Measurements from ENCODE around the gene NELL1.
"Not testable (repeated sequence)": the region's sequence is repeated elsewhere in the genome, so short reads cannot be mapped to it uniquely, and the experiment has no call there.

NELL1 gene

DNA sequence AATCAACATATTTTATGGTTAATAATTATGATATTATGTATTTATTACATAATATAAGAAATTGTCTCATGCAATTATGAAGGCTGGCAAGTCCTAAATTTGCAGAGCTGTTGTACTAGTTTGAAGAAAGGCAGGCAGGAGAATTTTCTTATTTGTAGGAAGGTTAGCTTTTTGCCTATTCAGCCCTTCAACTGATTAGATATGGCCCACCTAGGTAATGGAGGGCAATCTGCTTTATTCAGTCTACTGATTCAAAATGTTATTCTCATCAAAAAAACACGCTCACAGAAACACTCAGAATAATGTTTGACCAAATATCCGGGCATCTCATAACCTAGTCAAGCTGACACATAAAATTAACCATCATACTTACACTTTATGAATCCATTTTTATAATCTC, 589.0 kb downstream of the NELL1 start:
- DNase-seq, result no peak

DNA sequence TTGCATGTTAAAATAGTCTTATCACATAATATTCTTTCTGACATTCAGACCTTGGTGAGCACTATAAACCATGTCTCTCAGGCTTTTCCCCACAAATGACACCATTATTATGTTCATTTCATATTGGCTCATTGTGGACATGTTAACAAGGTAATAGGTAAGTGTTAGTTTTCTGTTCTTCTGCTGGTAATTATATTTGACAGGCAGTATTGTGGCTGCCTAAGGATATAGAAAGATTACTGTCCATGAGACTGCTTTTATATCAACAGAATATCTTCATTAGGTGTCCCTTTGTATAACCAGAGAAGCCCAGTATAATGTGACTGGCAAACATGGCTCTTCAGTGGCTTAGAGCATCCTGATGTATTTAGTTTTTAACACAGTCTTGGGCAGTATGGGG, 590.7 kb downstream of the NELL1 start:
- DNase-seq, result no peak

DNA sequence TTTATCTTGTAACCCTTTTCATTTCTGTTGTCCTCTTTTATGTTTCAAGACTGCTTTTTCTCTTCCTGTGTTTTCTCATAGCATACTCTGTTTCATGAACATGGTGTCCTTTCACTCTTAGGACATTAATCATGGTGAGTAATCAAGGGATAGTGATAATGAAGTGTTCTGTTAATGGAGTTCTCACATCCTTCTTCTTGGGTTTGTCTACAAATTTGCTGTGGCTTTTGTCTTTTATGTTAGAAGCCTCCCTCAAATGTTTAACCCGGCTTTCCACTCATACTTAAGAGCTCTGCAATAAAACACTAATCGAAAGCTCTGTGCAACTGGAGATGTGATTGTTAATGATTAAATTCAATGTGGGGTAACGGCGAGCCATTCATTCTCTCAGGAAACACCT, 593.6 kb downstream of the NELL1 start:
- DNase-seq, result no peak

- no peak for DNase-seq
Observed at GRCh38 chr11:21264125-21264524, 594.7 kb downstream of the NELL1 start.

GRCh38 chr11:21268036-21268435, 598.6 kb downstream of the NELL1 start:
- DNase-seq, result no peak

DNA sequence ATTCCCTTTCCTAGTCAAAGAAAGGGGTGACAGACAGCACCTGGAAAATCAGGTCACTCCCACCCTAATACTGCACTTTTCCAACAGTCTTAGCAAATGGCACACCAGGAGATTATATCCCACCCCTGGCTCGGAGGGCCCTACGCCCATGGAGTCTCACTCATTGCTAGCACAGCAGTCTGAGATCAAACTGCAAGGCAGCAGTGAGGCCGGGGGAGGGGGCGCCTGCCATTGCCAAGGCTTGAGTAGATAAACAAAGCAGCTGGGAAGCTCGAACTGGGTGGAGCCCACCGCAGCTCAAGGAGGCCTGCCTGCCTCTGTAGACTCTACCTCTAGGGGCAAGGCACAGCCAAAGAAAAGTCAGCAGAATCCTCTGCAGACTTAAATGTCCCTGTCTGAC, 602.8 kb downstream of the NELL1 start:
- DNase-seq, result not testable (repeated sequence)

DNA sequence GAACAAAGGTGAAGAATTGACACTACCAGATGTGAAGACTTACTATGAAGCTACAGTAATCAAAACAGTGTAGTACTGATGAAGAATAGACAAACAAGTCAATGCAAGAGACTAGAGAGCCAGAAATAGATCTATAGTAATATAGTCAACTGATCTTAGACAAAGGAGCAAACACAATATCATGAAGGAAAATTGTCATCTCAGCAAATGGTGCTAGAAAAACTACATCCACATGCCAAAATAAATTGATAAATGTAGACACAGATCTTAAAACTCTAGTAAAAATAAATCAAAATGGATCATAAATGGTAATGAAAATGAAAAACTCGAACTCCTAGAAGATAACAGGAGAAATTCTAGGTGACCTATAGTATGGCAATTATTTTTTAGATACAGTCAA, 609.5 kb downstream of the NELL1 start:
- DNase-seq, result no peak

DNA sequence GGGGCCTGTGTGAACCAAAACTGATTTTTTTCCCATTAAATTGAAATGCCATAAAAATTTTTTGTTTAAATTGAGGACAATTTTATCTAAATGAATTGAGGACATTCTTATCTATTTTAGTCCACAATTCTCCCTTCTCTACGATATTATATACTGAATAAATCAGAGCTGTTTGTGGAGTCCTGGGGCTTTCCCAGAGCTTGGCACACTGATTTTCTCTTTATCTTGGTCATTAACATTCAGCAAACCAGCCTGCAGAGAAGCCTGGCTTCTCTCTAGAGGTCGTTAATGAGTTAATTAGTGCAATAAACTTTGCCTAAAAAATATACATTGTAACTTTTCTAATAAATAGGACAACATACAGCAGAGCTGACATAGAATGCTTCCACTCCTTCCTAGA, 615.7 kb downstream of the NELL1 start:
- DNase-seq, result no peak

DNA sequence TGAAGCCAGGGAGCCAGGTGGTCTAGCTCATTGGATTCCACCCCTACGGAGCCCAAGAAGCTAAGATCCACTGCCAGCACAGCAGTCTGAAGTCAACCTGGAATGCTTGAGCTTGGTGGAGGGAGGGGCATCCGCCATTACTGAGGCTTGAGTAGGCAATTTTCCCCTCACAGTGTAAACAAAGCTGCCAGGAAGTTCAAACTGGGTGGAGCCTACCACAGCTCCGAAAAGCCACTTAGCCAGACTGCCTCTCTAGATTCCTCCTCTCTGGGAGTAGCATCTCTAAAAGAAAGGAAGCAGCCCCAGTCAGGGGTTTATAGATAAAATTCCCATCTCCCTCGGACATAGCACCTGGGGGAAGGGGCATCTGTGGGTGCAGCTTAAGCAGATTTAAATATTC, 620.3 kb downstream of the NELL1 start:
- DNase-seq, result no peak

DNA sequence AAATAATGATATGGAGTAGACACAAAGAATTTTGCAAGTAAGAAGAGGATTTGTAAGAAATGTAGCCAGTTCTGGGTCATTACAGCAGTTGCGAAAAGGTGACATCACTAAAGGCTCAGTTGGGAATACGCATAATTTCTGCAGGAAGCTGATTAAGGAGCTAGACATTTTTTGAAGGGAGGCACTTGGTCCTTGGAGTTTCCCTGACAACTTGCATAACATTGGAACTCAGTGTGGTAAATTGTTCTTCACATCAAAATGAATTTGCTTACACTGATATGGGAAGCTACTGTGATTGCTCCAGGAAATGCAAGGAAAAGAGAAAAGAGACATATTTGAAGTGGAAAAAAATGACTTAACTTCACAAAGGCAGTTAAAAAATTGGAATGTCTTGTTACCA, 626.1 kb downstream of the NELL1 start:
- DNase-seq, result no peak

DNA sequence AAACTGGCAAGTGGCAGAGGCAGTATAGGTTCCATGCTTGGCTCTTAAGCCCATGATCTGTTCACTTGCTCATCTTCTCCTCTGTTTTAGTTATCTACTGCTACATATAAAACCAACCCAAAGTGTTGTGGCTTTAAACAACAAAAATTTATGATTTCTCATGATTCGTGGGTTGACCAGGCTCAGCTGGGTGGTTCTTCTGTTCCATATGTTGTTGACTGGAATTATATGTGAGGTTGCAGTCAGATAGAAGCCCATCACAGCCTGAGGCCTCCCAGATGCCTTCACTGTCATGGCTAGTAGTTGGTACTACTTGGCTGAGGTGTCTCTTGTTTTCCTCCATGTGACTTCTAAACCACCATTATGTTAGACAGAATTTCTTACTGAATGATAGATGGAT, 632.6 kb downstream of the NELL1 start:
- no peak for DNase-seq

DNA sequence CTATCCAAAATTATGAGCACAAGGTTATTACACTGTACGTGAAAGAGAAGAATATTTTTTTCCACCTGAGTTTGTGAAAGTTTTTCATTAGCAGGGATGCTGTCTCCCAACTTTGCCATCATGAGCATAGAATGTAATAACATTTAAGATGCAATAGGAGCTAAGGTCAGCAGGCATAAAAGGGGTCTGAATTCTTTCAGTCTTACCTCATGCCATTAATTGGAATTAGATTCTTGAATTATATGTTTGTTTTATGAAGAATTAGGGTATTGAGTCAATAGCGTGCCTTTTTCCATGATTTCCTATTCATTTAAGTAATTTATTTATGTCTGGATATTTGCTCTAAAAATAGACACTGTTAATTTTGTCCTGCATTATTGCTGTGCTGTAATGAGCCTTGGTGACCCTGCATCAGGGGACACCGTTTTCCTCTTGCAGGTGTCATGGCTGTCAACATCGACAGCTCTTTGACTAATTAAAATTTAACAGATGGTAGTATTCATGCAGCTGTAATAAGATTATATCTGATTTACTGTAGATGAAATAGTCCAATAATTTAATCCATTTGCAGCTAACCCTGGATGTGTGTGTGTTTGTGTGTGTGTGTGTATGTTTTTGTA, 637.5 kb downstream of the NELL1 start:
- DNase-seq, result no peak

GRCh38 chr11:21307874-21308273, 638.5 kb downstream of the NELL1 start:
- DNase-seq, result no peak

GRCh38 chr11:21316591-21316990, 647.2 kb downstream of the NELL1 start:
- DNase-seq, result no peak

DNA sequence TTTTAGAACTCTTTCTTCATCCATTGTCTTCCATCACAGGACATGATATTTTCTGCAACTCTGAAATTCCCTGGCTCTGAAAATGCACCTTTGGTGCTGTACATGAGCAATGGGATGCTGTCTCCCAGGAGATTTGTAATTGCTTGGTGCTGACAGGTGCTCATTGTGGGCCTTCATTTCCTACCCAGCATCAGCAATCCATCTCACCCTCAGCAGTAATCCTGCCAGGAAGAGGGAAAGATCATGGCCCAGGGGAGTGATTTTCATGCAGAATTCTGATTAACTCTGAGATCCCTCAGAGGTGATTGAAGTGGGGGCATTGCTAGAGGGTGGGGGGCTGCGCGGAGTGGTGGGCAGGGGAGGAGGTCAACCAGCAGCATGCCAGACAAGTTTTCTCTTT, 651.7 kb downstream of the NELL1 start:
- no peak for DNase-seq

- DNase-seq, result no peak
Observed at GRCh38 chr11:21321530-21321929, 652.1 kb downstream of the NELL1 start.

DNA sequence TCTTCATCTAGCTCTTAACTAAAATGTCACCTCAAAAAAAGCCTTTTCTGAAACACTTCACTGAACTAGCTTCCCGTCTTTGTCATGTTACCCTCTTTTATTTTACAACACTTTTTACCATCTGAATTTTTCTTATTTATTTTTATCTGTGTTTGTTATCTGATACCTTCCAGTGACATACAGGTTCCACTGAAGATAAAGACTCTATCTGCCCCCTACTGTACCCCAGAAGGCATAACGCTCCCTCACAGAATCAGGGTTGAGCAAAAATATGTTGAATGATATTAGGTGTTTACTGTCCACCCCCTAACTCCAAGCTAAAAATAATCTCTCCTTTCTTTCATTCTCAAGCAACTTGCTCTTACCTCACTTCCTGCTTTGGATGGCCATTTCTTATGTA, 654.2 kb downstream of the NELL1 start:
- no peak for DNase-seq

GRCh38 chr11:21343204-21343603, 673.8 kb downstream of the NELL1 start:
- no peak for DNase-seq

DNA sequence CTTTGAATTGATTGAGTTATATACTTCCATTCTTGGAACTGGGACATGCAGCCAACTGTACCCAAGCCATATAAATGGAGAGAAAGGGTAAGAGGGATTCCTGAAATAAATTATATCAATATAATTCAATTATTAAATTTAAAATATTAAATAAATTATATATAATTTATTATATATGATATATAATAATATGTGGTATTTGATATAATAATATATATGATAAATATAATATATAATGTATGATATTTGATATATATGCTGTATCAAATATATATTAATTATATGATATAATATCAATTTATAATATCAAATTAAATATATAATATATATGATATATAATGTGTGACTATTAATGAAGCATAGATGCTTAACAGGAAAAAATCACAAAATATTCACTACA, 677.0 kb downstream of the NELL1 start:
- DNase-seq, result no peak

GRCh38 chr11:21350613-21351012, 681.2 kb downstream of the NELL1 start:
- no peak for DNase-seq

- no peak for DNase-seq
Observed at GRCh38 chr11:21353425-21353824, 684.0 kb downstream of the NELL1 start.

DNA sequence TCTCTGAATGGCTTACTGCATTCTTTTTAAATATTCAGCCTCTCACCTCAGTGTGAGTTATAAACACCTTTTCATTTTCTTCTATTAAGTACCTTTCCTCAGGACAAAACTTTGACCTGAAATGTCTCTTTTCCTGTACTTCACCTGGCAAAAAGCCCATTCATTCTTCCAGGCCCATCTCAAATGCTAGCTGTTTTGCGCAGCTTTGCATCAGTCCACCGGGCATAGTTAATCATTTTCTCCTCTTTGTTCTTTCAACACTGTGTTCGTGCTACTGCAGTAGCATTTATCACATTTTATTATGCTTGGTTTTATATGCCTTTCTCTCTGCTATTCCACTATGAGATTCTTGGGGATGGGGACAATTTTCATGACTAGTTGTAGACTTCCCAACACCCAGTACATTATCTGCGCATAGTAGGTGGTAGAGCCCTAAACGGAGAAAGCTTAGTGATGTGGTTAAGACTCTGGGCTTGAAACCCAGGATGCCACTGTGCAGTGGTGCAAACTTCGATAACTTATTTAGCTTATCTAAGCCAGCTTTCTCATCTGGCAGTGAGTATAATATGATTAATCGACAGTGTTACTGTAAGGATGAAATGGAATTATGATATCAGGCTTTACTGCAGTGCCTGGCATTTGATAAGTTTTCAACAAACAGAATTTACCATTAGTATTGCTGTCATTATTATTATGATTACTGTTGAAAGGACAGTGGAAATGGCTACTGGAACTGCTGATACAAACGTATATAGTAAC, 695.7 kb downstream of the NELL1 start:
- no peak for DNase-seq

- no peak for DNase-seq
Observed at GRCh38 chr11:21369947-21370346, 700.6 kb downstream of the NELL1 start.

- DNase-seq, result no peak
Observed at GRCh38 chr11:21371044-21371443, 701.7 kb downstream of the NELL1 start.

GRCh38 chr11:21372672-21373071, 703.3 kb downstream of the NELL1 start:
- no peak for DNase-seq

Data from NCI-H2171 (cell line).